H1 (cell line): ENCODE data around the gene LOXL1. TPM values are rescaled to one million over a fixed set of nuclear protein-coding genes. Genes with fewer than 3 reads are reported as not detected.

Experiments
- polyA plus RNA-seq, 7 experiments: library from polyadenylated mRNA; depleted of rRNA in 3 of 7; stranded (reverse) in 5 of 7; unstranded in 2 of 7; fragments of >200 nt in 5 of 7; fragments of 200-250 nt in 2 of 7; gene quantifications; 1 replicate in 5 of 7; 2 replicates in 1 of 7; 4 replicates in 1 of 7; pipeline versions ENCODE4 v1.2.1 to v1.2.3, GENCODE V29; 2011 to 2013; ENCODE audit warnings: missing spikeins in 2 of 7, mixed read lengths in 2 of 7
- total RNA-seq: library from RNA; stranded (reverse); fragmentation: NEBNext Ultra II Directional; extraction: Animal tissue kit (Norgen Biotek cat#: 25700); gene quantifications from 2 replicates; pipeline ENCODE4 v1.2.1, GENCODE V29; 2021
- TF ChIP-seq, protein P1 (sequence below): fragments of 300-600 bp; sonication (generic); IDR thresholded peaks from 2 replicates; pipeline ENCODE4 v1.7.1; 2012; ENCODE audit warnings: low read length, moderate library complexity, mild to moderate bottlenecking, inconsistent platforms; ENCODE audit not compliant: insufficient replicate concordance
- TF ChIP-seq, protein P2 (sequence below): IDR thresholded peaks from 2 replicates; pipeline ENCODE4 v1.6.1; 2012; ENCODE audit warnings: inconsistent platforms

The LOXL1 gene
- total and polyA plus RNA-seq, 2 of the 8 experiments (the other 6 are each of a cell fraction or from before 2014, with no cell fraction given), result 8.1 to 14.4 TPM

DNA sequence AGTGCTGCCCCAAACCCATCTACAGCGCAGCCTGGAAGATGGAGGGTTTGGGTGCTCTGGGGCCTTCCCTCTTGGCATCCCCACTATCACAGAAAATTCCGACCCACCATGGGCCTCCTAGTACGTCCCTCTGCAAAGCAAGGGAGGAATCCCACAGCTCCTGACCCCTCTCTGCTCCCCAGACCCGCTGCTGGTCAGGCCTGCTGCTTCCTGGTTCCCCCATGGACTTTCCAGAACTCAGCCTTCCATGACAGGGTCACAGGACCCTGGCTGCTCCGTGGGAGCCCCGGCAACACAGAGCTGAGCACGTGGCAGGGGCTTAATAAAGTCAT, 3.1 kb upstream of the LOXL1 start (continued):
- TF ChIP-seq, protein P1, sequence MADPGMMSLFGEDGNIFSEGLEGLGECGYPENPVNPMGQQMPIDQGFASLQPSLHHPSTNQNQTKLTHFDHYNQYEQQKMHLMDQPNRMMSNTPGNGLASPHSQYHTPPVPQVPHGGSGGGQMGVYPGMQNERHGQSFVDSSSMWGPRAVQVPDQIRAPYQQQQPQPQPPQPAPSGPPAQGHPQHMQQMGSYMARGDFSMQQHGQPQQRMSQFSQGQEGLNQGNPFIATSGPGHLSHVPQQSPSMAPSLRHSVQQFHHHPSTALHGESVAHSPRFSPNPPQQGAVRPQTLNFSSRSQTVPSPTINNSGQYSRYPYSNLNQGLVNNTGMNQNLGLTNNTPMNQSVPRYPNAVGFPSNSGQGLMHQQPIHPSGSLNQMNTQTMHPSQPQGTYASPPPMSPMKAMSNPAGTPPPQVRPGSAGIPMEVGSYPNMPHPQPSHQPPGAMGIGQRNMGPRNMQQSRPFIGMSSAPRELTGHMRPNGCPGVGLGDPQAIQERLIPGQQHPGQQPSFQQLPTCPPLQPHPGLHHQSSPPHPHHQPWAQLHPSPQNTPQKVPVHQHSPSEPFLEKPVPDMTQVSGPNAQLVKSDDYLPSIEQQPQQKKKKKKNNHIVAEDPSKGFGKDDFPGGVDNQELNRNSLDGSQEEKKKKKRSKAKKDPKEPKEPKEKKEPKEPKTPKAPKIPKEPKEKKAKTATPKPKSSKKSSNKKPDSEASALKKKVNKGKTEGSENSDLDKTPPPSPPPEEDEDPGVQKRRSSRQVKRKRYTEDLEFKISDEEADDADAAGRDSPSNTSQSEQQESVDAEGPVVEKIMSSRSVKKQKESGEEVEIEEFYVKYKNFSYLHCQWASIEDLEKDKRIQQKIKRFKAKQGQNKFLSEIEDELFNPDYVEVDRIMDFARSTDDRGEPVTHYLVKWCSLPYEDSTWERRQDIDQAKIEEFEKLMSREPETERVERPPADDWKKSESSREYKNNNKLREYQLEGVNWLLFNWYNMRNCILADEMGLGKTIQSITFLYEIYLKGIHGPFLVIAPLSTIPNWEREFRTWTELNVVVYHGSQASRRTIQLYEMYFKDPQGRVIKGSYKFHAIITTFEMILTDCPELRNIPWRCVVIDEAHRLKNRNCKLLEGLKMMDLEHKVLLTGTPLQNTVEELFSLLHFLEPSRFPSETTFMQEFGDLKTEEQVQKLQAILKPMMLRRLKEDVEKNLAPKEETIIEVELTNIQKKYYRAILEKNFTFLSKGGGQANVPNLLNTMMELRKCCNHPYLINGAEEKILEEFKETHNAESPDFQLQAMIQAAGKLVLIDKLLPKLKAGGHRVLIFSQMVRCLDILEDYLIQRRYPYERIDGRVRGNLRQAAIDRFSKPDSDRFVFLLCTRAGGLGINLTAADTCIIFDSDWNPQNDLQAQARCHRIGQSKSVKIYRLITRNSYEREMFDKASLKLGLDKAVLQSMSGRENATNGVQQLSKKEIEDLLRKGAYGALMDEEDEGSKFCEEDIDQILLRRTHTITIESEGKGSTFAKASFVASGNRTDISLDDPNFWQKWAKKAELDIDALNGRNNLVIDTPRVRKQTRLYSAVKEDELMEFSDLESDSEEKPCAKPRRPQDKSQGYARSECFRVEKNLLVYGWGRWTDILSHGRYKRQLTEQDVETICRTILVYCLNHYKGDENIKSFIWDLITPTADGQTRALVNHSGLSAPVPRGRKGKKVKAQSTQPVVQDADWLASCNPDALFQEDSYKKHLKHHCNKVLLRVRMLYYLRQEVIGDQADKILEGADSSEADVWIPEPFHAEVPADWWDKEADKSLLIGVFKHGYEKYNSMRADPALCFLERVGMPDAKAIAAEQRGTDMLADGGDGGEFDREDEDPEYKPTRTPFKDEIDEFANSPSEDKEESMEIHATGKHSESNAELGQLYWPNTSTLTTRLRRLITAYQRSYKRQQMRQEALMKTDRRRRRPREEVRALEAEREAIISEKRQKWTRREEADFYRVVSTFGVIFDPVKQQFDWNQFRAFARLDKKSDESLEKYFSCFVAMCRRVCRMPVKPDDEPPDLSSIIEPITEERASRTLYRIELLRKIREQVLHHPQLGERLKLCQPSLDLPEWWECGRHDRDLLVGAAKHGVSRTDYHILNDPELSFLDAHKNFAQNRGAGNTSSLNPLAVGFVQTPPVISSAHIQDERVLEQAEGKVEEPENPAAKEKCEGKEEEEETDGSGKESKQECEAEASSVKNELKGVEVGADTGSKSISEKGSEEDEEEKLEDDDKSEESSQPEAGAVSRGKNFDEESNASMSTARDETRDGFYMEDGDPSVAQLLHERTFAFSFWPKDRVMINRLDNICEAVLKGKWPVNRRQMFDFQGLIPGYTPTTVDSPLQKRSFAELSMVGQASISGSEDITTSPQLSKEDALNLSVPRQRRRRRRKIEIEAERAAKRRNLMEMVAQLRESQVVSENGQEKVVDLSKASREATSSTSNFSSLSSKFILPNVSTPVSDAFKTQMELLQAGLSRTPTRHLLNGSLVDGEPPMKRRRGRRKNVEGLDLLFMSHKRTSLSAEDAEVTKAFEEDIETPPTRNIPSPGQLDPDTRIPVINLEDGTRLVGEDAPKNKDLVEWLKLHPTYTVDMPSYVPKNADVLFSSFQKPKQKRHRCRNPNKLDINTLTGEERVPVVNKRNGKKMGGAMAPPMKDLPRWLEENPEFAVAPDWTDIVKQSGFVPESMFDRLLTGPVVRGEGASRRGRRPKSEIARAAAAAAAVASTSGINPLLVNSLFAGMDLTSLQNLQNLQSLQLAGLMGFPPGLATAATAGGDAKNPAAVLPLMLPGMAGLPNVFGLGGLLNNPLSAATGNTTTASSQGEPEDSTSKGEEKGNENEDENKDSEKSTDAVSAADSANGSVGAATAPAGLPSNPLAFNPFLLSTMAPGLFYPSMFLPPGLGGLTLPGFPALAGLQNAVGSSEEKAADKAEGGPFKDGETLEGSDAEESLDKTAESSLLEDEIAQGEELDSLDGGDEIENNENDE, result no peak
- TF ChIP-seq, protein P2, sequence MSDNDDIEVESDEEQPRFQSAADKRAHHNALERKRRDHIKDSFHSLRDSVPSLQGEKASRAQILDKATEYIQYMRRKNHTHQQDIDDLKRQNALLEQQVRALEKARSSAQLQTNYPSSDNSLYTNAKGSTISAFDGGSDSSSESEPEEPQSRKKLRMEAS, result peak; percentile 7; the same call in 1 of the 2 replicates
- TF ChIP-seq, all 59 proteins: peak for 1
